HepG2 (cell line): ENCODE data around the gene PTPRQ. TPM values are rescaled to one million over a fixed set of nuclear protein-coding genes. Genes with fewer than 3 reads are reported as not detected.

Experiments used
- MXD4 ChIP-seq: IDR thresholded peaks from 2 replicates; pipeline ENCODE4 v1.6.1; 2016; ENCODE audit warnings: mild to moderate bottlenecking, missing biosample characterization, missing genetic modification reagents
- RORA ChIP-seq: sonication (generic); formaldehyde crosslinking; IDR thresholded peaks from 2 replicates; pipeline ENCODE4 v1.5.0; 2020; ENCODE audit warnings: mild to moderate bottlenecking, missing genetic modification reagents, moderate library complexity
- TP53 ChIP-seq: sonication (generic); formaldehyde crosslinking; conservative IDR thresholded peaks from 2 replicates; pipeline ENCODE4 v1.4.0; 2020; ENCODE audit warnings: missing genetic modification reagents
- WIZ ChIP-seq: sonication (generic); formaldehyde crosslinking; IDR thresholded peaks from 2 replicates; pipeline ENCODE4 v1.5.1; 2020; ENCODE audit warnings: mild to moderate bottlenecking, missing genetic modification reagents
- ZBTB20 ChIP-seq: sonication (generic); formaldehyde crosslinking; IDR thresholded peaks from 2 replicates; pipeline ENCODE4 v1.8.1; 2023; ENCODE audit warnings: missing genetic modification reagents, low read depth, mild to moderate bottlenecking, borderline replicate concordance
- ZFAT ChIP-seq: sonication (generic); formaldehyde crosslinking; conservative IDR thresholded peaks from 2 replicates; pipeline ENCODE4 v1.8.1; 2023; ENCODE audit warnings: missing genetic modification reagents, inconsistent platforms
- ZMYM4 ChIP-seq: sonication (generic); formaldehyde crosslinking; IDR thresholded peaks from 2 replicates; pipeline ENCODE4 v1.8.1; 2023; ENCODE audit warnings: mild to moderate bottlenecking, missing genetic modification reagents
- ZNF333 ChIP-seq: sonication (generic); formaldehyde crosslinking; IDR thresholded peaks from 2 replicates; pipeline ENCODE4 v1.4.0; 2020; ENCODE audit warnings: mild to moderate bottlenecking, missing genetic modification reagents, borderline replicate concordance
- polyA plus RNA-seq, 8 experiments: library from polyadenylated mRNA; depleted of rRNA in 3 of 8; stranded (reverse) in 7 of 8; unstranded in 1 of 8; fragments of >200 nt; fragmentation: Illumina TruSeq in 4 of 8; extraction: Trizol in 4 of 8; gene quantifications; 2 replicates each; pipeline versions ENCODE4 v1.2.1 to v1.2.3, GENCODE V29; 2011 to 2016; ENCODE audit warnings: low read depth in 4 of 8, missing spikeins in 1 of 8, mixed read lengths in 1 of 8; ENCODE audit not compliant: insufficient read depth in 1 of 8
- total RNA-seq, 5 experiments: library from RNA; depleted of rRNA; stranded (reverse); fragments of >200 nt; fragmentation: Illumina TruSeq; extraction: Trizol; gene quantifications; 2 replicates each; pipeline ENCODE4 v1.2.3, GENCODE V29; 2016; ENCODE audit warnings: low read depth in 1 of 5
- TF ChIP-seq, protein P1 (sequence below): sonication (generic); formaldehyde crosslinking; IDR thresholded peaks from one replicate; pipeline ENCODE4 v1.5.1; 2020; ENCODE audit warnings: mild to moderate bottlenecking, missing genetic modification reagents; ENCODE audit errors: not compliant biosample characterization
- TF ChIP-seq, protein P2 (sequence below), 2 experiments: sonication (generic) in 1 of 2; formaldehyde crosslinking in 1 of 2; IDR thresholded peaks; 2 replicates each; pipeline versions ENCODE4 v1.5.1 to v1.6.1; 2011 to 2020; ENCODE audit warnings: borderline replicate concordance in 1 of 2, low read depth in 1 of 2, low read length in 1 of 2, mild to moderate bottlenecking in 1 of 2, missing genetic modification reagents in 1 of 2, moderate library complexity in 1 of 2
- TF ChIP-seq, protein P3 (sequence below): sonication (generic); formaldehyde crosslinking; IDR thresholded peaks from 2 replicates; pipeline ENCODE4 v1.4.0; 2020; ENCODE audit warnings: mild to moderate bottlenecking, low read depth, missing genetic modification reagents

Gene PTPRQ
- total and polyA plus RNA-seq, 2 of the 13 experiments (the other 11 are each of a cell fraction or from before 2014, with no cell fraction given): not detected

DNA sequence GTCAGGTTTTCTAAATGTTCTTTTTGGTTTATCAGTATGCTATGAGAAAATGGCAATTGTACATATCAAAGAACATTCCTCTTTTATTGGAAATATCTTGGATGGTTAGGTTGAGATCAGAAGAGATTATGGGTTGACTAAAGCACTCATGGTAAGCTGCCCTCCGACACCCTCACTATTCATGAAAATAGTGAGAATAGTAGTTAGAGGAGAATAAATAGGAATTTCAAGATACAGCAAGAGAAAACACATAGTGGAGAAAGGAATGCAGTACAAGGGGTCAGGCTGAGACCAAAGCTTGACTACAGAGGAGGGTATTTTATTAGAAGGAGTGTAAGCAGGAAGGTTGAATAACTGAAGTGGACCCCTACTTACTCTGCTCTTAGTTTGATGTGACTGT lies 112.5 kb downstream of the PTPRQ start (continued):
- TF ChIP-seq, protein P1, sequence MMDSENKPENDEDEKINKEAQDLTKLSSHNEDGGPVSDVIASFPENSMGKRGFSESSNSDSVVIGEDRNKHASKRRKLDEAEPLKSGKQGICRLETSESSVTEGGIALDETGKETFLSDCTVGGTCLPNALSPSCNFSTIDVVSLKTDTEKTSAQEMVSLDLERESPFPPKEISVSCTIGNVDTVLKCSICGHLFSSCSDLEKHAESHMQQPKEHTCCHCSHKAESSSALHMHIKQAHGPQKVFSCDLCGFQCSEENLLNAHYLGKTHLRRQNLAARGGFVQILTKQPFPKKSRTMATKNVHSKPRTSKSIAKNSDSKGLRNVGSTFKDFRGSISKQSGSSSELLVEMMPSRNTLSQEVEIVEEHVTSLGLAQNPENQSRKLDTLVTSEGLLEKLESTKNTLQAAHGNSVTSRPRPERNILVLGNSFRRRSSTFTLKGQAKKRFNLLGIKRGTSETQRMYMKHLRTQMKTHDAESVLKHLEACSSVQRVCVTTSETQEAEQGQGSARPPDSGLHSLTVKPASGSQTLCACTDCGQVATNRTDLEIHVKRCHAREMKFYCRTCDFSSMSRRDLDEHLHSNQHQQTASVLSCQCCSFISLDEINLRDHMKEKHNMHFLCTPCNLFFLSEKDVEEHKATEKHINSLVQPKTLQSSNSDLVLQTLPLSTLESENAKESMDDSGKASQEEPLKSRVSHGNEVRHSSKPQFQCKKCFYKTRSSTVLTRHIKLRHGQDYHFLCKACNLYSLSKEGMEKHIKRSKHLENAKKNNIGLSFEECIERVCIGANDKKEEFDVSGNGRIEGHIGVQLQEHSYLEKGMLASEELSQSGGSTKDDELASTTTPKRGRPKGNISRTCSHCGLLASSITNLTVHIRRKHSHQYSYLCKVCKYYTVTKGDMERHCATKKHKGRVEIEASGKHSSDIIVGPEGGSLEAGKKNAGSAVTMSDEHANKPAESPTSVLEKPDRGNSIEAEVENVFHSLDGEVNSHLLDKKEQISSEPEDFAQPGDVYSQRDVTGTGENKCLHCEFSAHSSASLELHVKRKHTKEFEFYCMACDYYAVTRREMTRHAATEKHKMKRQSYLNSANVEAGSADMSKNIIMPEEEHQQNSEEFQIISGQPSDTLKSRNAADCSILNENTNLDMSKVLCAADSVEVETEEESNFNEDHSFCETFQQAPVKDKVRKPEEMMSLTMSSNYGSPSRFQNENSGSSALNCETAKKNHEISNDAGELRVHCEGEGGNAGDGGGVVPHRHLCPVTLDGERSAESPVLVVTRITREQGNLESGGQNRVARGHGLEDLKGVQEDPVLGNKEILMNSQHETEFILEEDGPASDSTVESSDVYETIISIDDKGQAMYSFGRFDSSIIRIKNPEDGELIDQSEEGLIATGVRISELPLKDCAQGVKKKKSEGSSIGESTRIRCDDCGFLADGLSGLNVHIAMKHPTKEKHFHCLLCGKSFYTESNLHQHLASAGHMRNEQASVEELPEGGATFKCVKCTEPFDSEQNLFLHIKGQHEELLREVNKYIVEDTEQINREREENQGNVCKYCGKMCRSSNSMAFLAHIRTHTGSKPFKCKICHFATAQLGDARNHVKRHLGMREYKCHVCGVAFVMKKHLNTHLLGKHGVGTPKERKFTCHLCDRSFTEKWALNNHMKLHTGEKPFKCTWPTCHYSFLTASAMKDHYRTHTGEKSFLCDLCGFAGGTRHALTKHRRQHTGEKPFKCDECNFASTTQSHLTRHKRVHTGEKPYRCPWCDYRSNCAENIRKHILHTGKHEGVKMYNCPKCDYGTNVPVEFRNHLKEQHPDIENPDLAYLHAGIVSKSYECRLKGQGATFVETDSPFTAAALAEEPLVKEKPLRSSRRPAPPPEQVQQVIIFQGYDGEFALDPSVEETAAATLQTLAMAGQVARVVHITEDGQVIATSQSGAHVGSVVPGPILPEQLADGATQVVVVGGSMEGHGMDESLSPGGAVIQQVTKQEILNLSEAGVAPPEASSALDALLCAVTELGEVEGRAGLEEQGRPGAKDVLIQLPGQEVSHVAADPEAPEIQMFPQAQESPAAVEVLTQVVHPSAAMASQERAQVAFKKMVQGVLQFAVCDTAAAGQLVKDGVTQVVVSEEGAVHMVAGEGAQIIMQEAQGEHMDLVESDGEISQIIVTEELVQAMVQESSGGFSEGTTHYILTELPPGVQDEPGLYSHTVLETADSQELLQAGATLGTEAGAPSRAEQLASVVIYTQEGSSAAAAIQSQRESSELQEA (CRISPR knock-in tag): no peak
- TF ChIP-seq ZNF333 (no peak), WIZ (no peak), TP53 (CRISPR knock-in tag) (no peak), MXD4 (CRISPR knock-in tag) (no peak), RORA (CRISPR knock-in tag) (no peak), ZFAT (CRISPR knock-in tag) (no peak), ZMYM4 (no peak), ZBTB20 (CRISPR knock-in tag) (no peak)
- TF ChIP-seq, protein P2, sequence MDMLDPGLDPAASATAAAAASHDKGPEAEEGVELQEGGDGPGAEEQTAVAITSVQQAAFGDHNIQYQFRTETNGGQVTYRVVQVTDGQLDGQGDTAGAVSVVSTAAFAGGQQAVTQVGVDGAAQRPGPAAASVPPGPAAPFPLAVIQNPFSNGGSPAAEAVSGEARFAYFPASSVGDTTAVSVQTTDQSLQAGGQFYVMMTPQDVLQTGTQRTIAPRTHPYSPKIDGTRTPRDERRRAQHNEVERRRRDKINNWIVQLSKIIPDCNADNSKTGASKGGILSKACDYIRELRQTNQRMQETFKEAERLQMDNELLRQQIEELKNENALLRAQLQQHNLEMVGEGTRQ (IDR thresholded peaks at IDR 0.05; ENCODE audit: low read depth, low read length): no peak
- TF ChIP-seq, protein P2 (CRISPR knock-in tag; IDR thresholded peaks at IDR 0.05; ENCODE audit: borderline replicate concordance): no peak
- TF ChIP-seq, protein P3, sequence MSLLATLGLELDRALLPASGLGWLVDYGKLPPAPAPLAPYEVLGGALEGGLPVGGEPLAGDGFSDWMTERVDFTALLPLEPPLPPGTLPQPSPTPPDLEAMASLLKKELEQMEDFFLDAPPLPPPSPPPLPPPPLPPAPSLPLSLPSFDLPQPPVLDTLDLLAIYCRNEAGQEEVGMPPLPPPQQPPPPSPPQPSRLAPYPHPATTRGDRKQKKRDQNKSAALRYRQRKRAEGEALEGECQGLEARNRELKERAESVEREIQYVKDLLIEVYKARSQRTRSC: no peak
